Colonic mucosa (tissue), 4 donors: ENCODE measurements around the gene SSH3. TPM values are rescaled to one million over a fixed set of nuclear protein-coding genes. Genes with fewer than 3 reads are reported as not detected.

ENCODE experiments used
- DNase-seq: peaks from one replicate; pipeline ENCODE4 v3.0.0-alpha.2; 2020
- H3K27ac ChIP-seq: fragments of 200-600 bp; one replicate; pipeline ENCODE4 v1.8.0; 2021
- H3K27me3 ChIP-seq: fragments of 200-600 bp; one replicate; pipeline ENCODE4 v1.8.0; 2021
- H3K36me3 ChIP-seq: fragments of 200-600 bp; one replicate; pipeline ENCODE4 v1.8.0; 2021
- H3K4me1 ChIP-seq: fragments of 200-600 bp; one replicate; pipeline ENCODE4 v1.8.0; 2021; ENCODE audit warnings: mild to moderate bottlenecking
- H3K4me3 ChIP-seq: fragments of 200-600 bp; one replicate; pipeline ENCODE4 v1.8.0; 2021
- H3K9ac ChIP-seq, 2 donors: one replicate each; pipeline ENCODE4 v1.7.0; 2013; ENCODE audit warnings: control low read depth in 2 of 2, low read depth in 2 of 2, low read length in 2 of 2
- H3K9me3 ChIP-seq: fragments of 200-600 bp; one replicate; pipeline ENCODE4 v1.8.0; 2021
- CTCF ChIP-seq: fragments of 200-600 bp; IDR thresholded peaks from one replicate; pipeline ENCODE4 v1.8.0; 2022; ENCODE audit warnings: antibody characterized with exemption, mild to moderate bottlenecking
- intact Hi-C: fragments of 100-400 bp; cut with DNase I; formaldehyde crosslinking; loops from one replicate; pipeline ENCODE4 v1.14.1; 2022
- total RNA-seq, 2 donors: library from RNA; stranded (reverse); fragmentation: NEBNext Ultra II Directional in 1 of 2; extraction: Animal tissue kit (Norgen Biotek cat#: 25700) in 1 of 2; gene quantifications; one replicate each; pipeline ENCODE4 v1.2.1, GENCODE V29; 2021
- donor health status: healthy.
- donor health status: DM: no; HTN: no; CAD: no.
- donor health status: DM: no; HTN: no; CAD: no.

Gene SSH3
- total RNA-seq, 2 donors from 2014 or later, result 69.7 to 81.7 TPM

GRCh38 chr11:67351275-67352005 is 48.1 kb downstream of the SSH3 start:
- H3K4me3 ChIP-seq, result no peak overlapping the region
- H3K9me3 ChIP-seq, result no peaks in the 10 kb centered on the region
- no peaks in the 10 kb centered on the region for H3K27me3 ChIP-seq
- H3K4me1 ChIP-seq, result peaks cover 35% of the 10 kb centered on the region
- intact Hi-C loops, result no loop called here
- peak overlapping the region; percentile 58 to 100 for H3K9ac ChIP-seq
- no peaks in the 10 kb centered on the region for H3K36me3 ChIP-seq
- peak; percentile 75 for DNase-seq
- peak; percentile 94 for TF ChIP-seq CTCF
- peak overlapping the region; percentile 100 for H3K27ac ChIP-seq

- H3K4me3 ChIP-seq, result peak overlapping the region; percentile 67
- peak overlapping the region; percentile 100 for H3K27ac ChIP-seq
- no peak for TF ChIP-seq CTCF
- peak; percentile 59 for DNase-seq
- intact Hi-C loops, result no loop called here
- no peaks in the 10 kb centered on the region for H3K9me3 ChIP-seq
- H3K4me1 ChIP-seq, result peaks cover 38% of the 10 kb centered on the region
- H3K27me3 ChIP-seq, result no peaks in the 10 kb centered on the region
- no peaks in the 10 kb centered on the region for H3K36me3 ChIP-seq
- peak overlapping the region; percentile 97 to 100 for H3K9ac ChIP-seq
These were observed 49.4 kb downstream of the SSH3 start for GRCh38 chr11:67352546-67353316.

- Histone ChIP-seq H3K4me1 (peaks cover 38% of the 10 kb centered on the region), H3K9ac (peak within 1 kb of the TSS; percentile 97 to 100), H3K27me3 (no peaks in the 10 kb centered on the region), H3K4me3 (peak within 1 kb of the TSS; percentile 67), H3K9me3 (no peaks in the 10 kb centered on the region), H3K27ac (peak within 1 kb of the TSS; percentile 100), H3K36me3 (no peaks in the 10 kb centered on the region)
- TF ChIP-seq CTCF, result no peak
- intact Hi-C loops, result no loop called here
- DNase-seq, result peak; percentile 99
These were observed 50.2 kb downstream of the SSH3 start, which contains the start of gene POLD4 for GRCh38 chr11:67353317-67354074. POLD4 (minus strand) TSS chr11:67353546; CDS start chr11:67353399, 147 bp downstream.

- Histone ChIP-seq H3K4me1 (peaks cover 38% of the 10 kb centered on the region), H3K4me3 (peak overlapping the region; percentile 67), H3K36me3 (no peaks in the 10 kb centered on the region), H3K9ac (peak overlapping the region; percentile 78 to 100), H3K9me3 (no peaks in the 10 kb centered on the region), H3K27me3 (no peaks in the 10 kb centered on the region), H3K27ac (peak overlapping the region; percentile 100)
- DNase-seq, result peak; percentile 94
- TF ChIP-seq CTCF, result no peak
- intact Hi-C loops, result no loop called here
These were observed 51.0 kb downstream of the SSH3 start for GRCh38 chr11:67354075-67355022.
